Liver (tissue), 3 donors: ENCODE results near the gene CLDN14.

Experiments used
- ATF3 ChIP-seq: IDR thresholded peaks from 2 replicates; pipeline ENCODE4 v1.6.1; 2016; ENCODE audit warnings: antibody characterized with exemption
- EGR1 ChIP-seq, 2 donors: IDR thresholded peaks; 2 replicates each; pipeline ENCODE4 v1.6.1; 2016 to 2018; ENCODE audit warnings: antibody characterized with exemption in 2 of 2, low read depth in 2 of 2
- GABPA ChIP-seq, 2 donors: IDR thresholded peaks in 1 of 2; conservative IDR thresholded peaks in 1 of 2; 2 replicates each; pipeline ENCODE4 v1.6.1; 2016; ENCODE audit warnings: antibody characterized with exemption in 2 of 2, mild to moderate bottlenecking in 1 of 2, moderate library complexity in 1 of 2
- RAD21 ChIP-seq, 2 donors: IDR thresholded peaks; 2 replicates each; pipeline ENCODE4 v1.6.1; 2016; ENCODE audit warnings: antibody characterized with exemption in 2 of 2, mild to moderate bottlenecking in 2 of 2
- RXRA ChIP-seq, 2 donors: IDR thresholded peaks; 2 replicates each; pipeline ENCODE4 v1.6.1; 2017 to 2018; ENCODE audit warnings: antibody characterized with exemption in 2 of 2, mild to moderate bottlenecking in 1 of 2
- SP1 ChIP-seq: IDR thresholded peaks from 2 replicates; pipeline ENCODE4 v1.6.1; 2018; ENCODE audit warnings: antibody characterized with exemption, mild to moderate bottlenecking
- TAF1 ChIP-seq: conservative IDR thresholded peaks from 2 replicates; pipeline ENCODE4 v1.6.1; 2016; ENCODE audit warnings: antibody characterized with exemption, mild to moderate bottlenecking
- TF ChIP-seq, protein P1 (sequence below): fragments of 150-350 bp; IDR thresholded peaks from 2 replicates; pipeline ENCODE4 v1.5.1; 2017; ENCODE audit warnings: improper control_type of control experiment, low read depth, low read length; ENCODE audit not compliant: missing input control
- TF ChIP-seq, protein P2 (sequence below): IDR thresholded peaks from 2 replicates; pipeline ENCODE4 v1.6.1; 2016; ENCODE audit warnings: antibody characterized with exemption
- TF ChIP-seq, protein P3 (sequence below): IDR thresholded peaks from 2 replicates; pipeline ENCODE4 v1.6.1; 2016; ENCODE audit warnings: antibody characterized with exemption, mild to moderate bottlenecking
- donor health status: healthy.
- donor health status: healthy.

- TF ChIP-seq EGR1 (IDR thresholded peaks at IDR 0.05; ENCODE audit: low read depth in 2 of 2) (no peak), RXRA (IDR thresholded peaks at IDR 0.05) (no peak), TAF1 (no peak), RAD21 (IDR thresholded peaks at IDR 0.05) (no peak), SP1 (no peak), GABPA (IDR thresholded peaks at IDR 0.05 in 1 of 2, conservative IDR thresholded peaks at IDR 0.05 in 1 of 2) (no peak), ATF3 (no peak)
- TF ChIP-seq, protein P1, sequence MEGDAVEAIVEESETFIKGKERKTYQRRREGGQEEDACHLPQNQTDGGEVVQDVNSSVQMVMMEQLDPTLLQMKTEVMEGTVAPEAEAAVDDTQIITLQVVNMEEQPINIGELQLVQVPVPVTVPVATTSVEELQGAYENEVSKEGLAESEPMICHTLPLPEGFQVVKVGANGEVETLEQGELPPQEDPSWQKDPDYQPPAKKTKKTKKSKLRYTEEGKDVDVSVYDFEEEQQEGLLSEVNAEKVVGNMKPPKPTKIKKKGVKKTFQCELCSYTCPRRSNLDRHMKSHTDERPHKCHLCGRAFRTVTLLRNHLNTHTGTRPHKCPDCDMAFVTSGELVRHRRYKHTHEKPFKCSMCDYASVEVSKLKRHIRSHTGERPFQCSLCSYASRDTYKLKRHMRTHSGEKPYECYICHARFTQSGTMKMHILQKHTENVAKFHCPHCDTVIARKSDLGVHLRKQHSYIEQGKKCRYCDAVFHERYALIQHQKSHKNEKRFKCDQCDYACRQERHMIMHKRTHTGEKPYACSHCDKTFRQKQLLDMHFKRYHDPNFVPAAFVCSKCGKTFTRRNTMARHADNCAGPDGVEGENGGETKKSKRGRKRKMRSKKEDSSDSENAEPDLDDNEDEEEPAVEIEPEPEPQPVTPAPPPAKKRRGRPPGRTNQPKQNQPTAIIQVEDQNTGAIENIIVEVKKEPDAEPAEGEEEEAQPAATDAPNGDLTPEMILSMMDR = no peak
- TF ChIP-seq, protein P2, sequence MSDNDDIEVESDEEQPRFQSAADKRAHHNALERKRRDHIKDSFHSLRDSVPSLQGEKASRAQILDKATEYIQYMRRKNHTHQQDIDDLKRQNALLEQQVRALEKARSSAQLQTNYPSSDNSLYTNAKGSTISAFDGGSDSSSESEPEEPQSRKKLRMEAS = no peak
- TF ChIP-seq, protein P3, sequence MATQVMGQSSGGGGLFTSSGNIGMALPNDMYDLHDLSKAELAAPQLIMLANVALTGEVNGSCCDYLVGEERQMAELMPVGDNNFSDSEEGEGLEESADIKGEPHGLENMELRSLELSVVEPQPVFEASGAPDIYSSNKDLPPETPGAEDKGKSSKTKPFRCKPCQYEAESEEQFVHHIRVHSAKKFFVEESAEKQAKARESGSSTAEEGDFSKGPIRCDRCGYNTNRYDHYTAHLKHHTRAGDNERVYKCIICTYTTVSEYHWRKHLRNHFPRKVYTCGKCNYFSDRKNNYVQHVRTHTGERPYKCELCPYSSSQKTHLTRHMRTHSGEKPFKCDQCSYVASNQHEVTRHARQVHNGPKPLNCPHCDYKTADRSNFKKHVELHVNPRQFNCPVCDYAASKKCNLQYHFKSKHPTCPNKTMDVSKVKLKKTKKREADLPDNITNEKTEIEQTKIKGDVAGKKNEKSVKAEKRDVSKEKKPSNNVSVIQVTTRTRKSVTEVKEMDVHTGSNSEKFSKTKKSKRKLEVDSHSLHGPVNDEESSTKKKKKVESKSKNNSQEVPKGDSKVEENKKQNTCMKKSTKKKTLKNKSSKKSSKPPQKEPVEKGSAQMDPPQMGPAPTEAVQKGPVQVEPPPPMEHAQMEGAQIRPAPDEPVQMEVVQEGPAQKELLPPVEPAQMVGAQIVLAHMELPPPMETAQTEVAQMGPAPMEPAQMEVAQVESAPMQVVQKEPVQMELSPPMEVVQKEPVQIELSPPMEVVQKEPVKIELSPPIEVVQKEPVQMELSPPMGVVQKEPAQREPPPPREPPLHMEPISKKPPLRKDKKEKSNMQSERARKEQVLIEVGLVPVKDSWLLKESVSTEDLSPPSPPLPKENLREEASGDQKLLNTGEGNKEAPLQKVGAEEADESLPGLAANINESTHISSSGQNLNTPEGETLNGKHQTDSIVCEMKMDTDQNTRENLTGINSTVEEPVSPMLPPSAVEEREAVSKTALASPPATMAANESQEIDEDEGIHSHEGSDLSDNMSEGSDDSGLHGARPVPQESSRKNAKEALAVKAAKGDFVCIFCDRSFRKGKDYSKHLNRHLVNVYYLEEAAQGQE = no peak
Observed at GRCh38 chr21:36430841-36431240, 49.1 kb downstream of the CLDN14 start.
